GM23338 (cell line): ENCODE measurements around the gene GREB1L.

Experiments
- CREB1 ChIP-seq: fragments of 250-450 bp; sonication (Bioruptor Pico); IDR thresholded peaks from 2 replicates; pipeline ENCODE4 v1.5.0; 2020; ENCODE audit warnings: low read depth, mild to moderate bottlenecking, moderate library complexity
- EZH2 ChIP-seq: fragments of 200-600 bp; sonication (generic); IDR thresholded peaks from one replicate; pipeline ENCODE4 v1.8.0; 2017; ENCODE audit warnings: antibody characterized with exemption, mild to moderate bottlenecking, low read depth; ENCODE audit not compliant: unreplicated experiment
- EZH2phosphoT487 ChIP-seq: fragments of 200-600 bp; sonication (generic); IDR thresholded peaks from one replicate; pipeline ENCODE4 v1.8.1; 2018; ENCODE audit warnings: antibody characterized with exemption; ENCODE audit not compliant: unreplicated experiment
- JUNB ChIP-seq: IDR thresholded peaks from one replicate; pipeline ENCODE4 v1.6.1; 2016; ENCODE audit warnings: antibody characterized with exemption; ENCODE audit not compliant: unreplicated experiment
- NANOG ChIP-seq: IDR thresholded peaks from 2 replicates; pipeline ENCODE4 v1.6.1; 2016; ENCODE audit warnings: antibody characterized with exemption, borderline replicate concordance
- POLR2AphosphoS5 ChIP-seq: IDR thresholded peaks from 2 replicates; pipeline ENCODE4 v1.6.1; 2016; ENCODE audit warnings: antibody characterized with exemption, low read depth
- STAT1 ChIP-seq: IDR thresholded peaks from one replicate; pipeline ENCODE4 v1.6.1; 2016; ENCODE audit warnings: antibody characterized with exemption; ENCODE audit not compliant: unreplicated experiment
- ZNF331 ChIP-seq: fragments of 250-450 bp; sonication (Bioruptor Pico); IDR thresholded peaks from 2 replicates; pipeline ENCODE4 v1.5.0; 2020; ENCODE audit warnings: low read depth, mild to moderate bottlenecking, moderate library complexity
- TF ChIP-seq, protein P1 (sequence below), 2 experiments: fragments of 200-600 bp in 1 of 2; sonication (generic) in 1 of 2; conservative IDR thresholded peaks; 2 replicates each; pipeline versions ENCODE4 v1.5.1 to v1.6.1; 2016 to 2017; ENCODE audit warnings: antibody characterized with exemption in 2 of 2, low read depth in 2 of 2, mild to moderate bottlenecking in 2 of 2, moderate library complexity in 1 of 2
- TF ChIP-seq, protein P2 (sequence below): IDR thresholded peaks from one replicate; pipeline ENCODE4 v1.6.1; 2018; ENCODE audit warnings: antibody characterized with exemption; ENCODE audit not compliant: unreplicated experiment

DNA sequence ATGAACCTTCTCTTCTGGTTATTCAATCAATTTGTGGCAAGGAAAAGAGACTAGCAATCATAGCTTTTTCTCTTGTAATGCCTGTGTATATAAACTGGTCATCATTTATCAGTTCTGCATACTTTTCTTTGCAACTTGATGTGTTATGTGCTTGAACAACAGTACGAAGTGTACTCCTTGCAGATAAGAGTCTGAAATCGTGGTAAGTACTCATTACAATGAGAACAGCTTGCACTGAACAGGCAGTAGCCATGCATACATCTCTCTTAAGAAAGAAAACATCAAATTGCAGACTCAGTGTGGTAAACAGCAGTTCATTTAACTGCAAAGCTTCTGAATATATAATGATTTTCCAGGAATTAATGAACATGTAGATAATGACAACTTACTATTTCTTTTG lies 64.3 kb downstream of the GREB1L start:
- TF ChIP-seq, protein P1, sequence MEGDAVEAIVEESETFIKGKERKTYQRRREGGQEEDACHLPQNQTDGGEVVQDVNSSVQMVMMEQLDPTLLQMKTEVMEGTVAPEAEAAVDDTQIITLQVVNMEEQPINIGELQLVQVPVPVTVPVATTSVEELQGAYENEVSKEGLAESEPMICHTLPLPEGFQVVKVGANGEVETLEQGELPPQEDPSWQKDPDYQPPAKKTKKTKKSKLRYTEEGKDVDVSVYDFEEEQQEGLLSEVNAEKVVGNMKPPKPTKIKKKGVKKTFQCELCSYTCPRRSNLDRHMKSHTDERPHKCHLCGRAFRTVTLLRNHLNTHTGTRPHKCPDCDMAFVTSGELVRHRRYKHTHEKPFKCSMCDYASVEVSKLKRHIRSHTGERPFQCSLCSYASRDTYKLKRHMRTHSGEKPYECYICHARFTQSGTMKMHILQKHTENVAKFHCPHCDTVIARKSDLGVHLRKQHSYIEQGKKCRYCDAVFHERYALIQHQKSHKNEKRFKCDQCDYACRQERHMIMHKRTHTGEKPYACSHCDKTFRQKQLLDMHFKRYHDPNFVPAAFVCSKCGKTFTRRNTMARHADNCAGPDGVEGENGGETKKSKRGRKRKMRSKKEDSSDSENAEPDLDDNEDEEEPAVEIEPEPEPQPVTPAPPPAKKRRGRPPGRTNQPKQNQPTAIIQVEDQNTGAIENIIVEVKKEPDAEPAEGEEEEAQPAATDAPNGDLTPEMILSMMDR (conservative IDR thresholded peaks at IDR 0.05; ENCODE audit: low read depth in 2 of 2): no peak
- TF ChIP-seq CREB1 (CRISPR knock-in tag) (no peak), ZNF331 (no peak), STAT1 (no peak), POLR2AphosphoS5 (no peak), EZH2phosphoT487 (no peak), EZH2 (no peak), JUNB (no peak), NANOG (no peak)
- TF ChIP-seq, protein P2, sequence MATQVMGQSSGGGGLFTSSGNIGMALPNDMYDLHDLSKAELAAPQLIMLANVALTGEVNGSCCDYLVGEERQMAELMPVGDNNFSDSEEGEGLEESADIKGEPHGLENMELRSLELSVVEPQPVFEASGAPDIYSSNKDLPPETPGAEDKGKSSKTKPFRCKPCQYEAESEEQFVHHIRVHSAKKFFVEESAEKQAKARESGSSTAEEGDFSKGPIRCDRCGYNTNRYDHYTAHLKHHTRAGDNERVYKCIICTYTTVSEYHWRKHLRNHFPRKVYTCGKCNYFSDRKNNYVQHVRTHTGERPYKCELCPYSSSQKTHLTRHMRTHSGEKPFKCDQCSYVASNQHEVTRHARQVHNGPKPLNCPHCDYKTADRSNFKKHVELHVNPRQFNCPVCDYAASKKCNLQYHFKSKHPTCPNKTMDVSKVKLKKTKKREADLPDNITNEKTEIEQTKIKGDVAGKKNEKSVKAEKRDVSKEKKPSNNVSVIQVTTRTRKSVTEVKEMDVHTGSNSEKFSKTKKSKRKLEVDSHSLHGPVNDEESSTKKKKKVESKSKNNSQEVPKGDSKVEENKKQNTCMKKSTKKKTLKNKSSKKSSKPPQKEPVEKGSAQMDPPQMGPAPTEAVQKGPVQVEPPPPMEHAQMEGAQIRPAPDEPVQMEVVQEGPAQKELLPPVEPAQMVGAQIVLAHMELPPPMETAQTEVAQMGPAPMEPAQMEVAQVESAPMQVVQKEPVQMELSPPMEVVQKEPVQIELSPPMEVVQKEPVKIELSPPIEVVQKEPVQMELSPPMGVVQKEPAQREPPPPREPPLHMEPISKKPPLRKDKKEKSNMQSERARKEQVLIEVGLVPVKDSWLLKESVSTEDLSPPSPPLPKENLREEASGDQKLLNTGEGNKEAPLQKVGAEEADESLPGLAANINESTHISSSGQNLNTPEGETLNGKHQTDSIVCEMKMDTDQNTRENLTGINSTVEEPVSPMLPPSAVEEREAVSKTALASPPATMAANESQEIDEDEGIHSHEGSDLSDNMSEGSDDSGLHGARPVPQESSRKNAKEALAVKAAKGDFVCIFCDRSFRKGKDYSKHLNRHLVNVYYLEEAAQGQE: no peak
